GM21717 (cell line): ENCODE results near the gene IL18RAP.

Source experiments
- ATAC-seq: cut with Tn5 transposase; IDR thresholded peaks from one replicate; pipeline ENCODE4 v1.9.1; 2021; ENCODE audit warnings: mild to moderate bottlenecking, moderate library complexity; ENCODE audit not compliant: unreplicated experiment

IL18RAP gene

GRCh38 chr2:102422910-102423309 lies at the start of gene IL18RAP:
Gene IL18RAP, plus strand, starts transcription at chr2:102423160. Its CDS starts 118 bp downstream, at chr2:102423278.
- ATAC-seq, result no peak

- ATAC-seq, result no peak
Measured at GRCh38 chr2:102376052-102376591, 46.8 kb upstream of the IL18RAP start.

- ATAC-seq, result no peak
Measured at GRCh38 chr2:102383722-102384121, 39.2 kb upstream of the IL18RAP start.

GRCh38 chr2:102385522-102385921 lies 37.4 kb upstream of the IL18RAP start:
- no peak for ATAC-seq

GRCh38 chr2:102386004-102386403 lies 37.0 kb upstream of the IL18RAP start:
- no peak for ATAC-seq

- peak; percentile 62 for ATAC-seq
Measured at GRCh38 chr2:102386867-102387541, 36.0 kb upstream of the IL18RAP start.

GRCh38 chr2:102387763-102388546 lies 35.0 kb upstream of the IL18RAP start:
- peak; percentile 59 for ATAC-seq

- no peak for ATAC-seq
Measured at GRCh38 chr2:102391565-102391964, 31.4 kb upstream of the IL18RAP start.

GRCh38 chr2:102392096-102392495 lies 30.9 kb upstream of the IL18RAP start:
- ATAC-seq, result no peak

- no peak for ATAC-seq
Measured at GRCh38 chr2:102392942-102393341, 30.0 kb upstream of the IL18RAP start.

- ATAC-seq, result no peak
Measured at GRCh38 chr2:102396012-102396411, 26.9 kb upstream of the IL18RAP start.

- no peak for ATAC-seq
Measured at GRCh38 chr2:102397209-102397608, 25.8 kb upstream of the IL18RAP start.

- no peak for ATAC-seq
Measured at GRCh38 chr2:102399499-102400141, 23.3 kb upstream of the IL18RAP start.

- ATAC-seq, result no peak
Measured at GRCh38 chr2:102401456-102401855, 21.5 kb upstream of the IL18RAP start.

GRCh38 chr2:102401865-102402264 lies 21.1 kb upstream of the IL18RAP start:
- ATAC-seq, result no peak

GRCh38 chr2:102410952-102411351 lies 12.0 kb upstream of the IL18RAP start:
- ATAC-seq, result no peak

- no peak for ATAC-seq
Measured at GRCh38 chr2:102412199-102412598, 10.8 kb upstream of the IL18RAP start.

GRCh38 chr2:102417946-102418345 lies 5.0 kb upstream of the IL18RAP start:
- ATAC-seq, result peak; percentile 59

- ATAC-seq, result peak; percentile 84
Measured at GRCh38 chr2:102418421-102418961, 4.5 kb upstream of the IL18RAP start.

GRCh38 chr2:102420290-102420689 lies 2.7 kb upstream of the IL18RAP start:
- ATAC-seq, result no peak
